HG02610 (cell line): ENCODE results near the gene TTC39A.

Experiments
- ATAC-seq: cut with Tn5 transposase; IDR thresholded peaks from one replicate; pipeline ENCODE4 v1.9.1; 2021; ENCODE audit warnings: mild to moderate bottlenecking, moderate library complexity; ENCODE audit not compliant: unreplicated experiment

TTC39A gene

GRCh38 chr1:51316113-51316845, 14.1 kb downstream of the TTC39A start:
- ATAC-seq, result no peak

DNA sequence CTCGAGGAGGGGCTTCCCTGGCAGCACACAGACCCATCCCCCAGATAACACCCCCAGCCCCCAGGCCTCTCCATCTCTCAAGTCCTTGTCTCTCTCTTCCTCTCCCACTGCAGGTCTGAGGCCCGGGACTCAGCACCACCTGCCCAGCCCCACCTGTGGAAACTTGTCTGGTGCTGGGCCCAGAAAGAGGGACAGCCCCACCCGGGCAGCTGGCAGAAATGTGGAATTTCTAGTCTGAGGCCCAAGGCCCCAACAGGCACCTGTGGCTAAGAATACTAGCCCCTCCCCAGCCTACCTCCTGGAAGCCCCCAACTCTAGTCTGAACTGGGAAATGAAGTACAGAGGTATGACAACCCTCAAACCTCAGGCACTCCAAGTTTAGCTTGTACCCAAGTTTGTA, 15.4 kb downstream of the TTC39A start:
- no peak for ATAC-seq

DNA sequence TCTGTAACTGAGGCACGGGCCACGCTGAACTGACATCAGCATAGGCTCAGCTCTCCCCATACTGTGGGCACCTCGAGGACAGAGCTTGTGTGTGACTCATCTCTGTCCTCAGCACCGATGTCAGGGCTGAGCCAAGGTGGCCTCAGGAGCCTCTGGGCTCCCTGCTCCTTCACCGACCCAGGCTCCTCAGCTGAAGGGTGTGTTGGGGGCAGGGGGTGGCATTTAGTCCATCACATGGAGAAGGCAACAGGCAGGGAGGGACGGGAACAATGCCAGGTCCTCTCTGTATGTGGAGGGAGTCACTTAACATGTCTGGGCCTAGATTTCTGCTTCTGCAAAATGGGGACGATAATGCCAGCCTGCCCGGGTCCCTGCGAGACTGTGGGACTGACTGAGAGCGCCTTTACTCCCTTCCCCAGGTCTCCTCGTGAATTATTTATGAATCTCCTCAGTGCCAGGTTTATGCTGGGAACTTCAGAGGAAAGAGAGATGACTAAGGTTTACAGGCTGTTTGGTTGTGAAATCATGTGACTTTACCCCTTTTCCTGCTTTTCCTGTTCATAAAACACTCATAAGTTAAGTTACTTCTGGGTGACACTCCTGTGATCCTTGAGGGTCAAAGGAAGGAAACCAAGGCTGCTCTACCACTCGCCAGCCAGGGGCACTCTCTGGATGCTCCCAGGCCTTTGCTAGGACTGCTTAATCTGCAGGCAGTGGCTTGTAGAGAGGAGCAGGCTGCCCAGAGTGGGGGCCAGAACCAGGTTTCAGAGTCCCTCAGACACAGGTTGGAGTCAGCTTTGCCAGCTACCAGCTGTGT, 16.2 kb downstream of the TTC39A start:
- no peak for ATAC-seq

- no peak for ATAC-seq
These were observed 17.0 kb downstream of the TTC39A start for GRCh38 chr1:51313268-51313852.

DNA sequence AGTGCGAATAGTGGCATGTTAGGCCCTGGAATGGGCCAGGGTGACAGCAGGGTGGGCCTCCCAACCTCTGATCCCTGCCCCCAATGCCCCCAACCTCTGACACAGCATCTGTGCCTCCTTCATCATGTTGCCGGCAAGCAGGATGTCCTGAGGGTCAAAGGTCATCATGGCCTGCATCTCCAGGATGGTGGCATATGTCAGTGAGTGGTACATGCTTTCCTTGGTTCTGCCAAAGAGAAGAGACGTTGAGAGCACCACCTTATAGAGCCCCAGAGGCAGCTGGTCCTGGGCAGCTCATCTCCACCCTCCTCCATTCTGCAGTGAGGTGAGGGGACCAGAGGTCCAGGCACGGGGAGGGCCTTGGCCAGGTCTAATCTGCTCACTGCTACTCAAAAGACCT, 17.6 kb downstream of the TTC39A start:
- ATAC-seq, result no peak

- no peak for ATAC-seq
These were observed 18.5 kb downstream of the TTC39A start for GRCh38 chr1:51311826-51312225.

- no peak for ATAC-seq
These were observed 19.3 kb downstream of the TTC39A start for GRCh38 chr1:51310871-51311613.

GRCh38 chr1:51309291-51309690, 21.1 kb downstream of the TTC39A start:
- ATAC-seq, result no peak

GRCh38 chr1:51308636-51309035, 21.7 kb downstream of the TTC39A start:
- no peak for ATAC-seq

- no peak for ATAC-seq
These were observed 23.4 kb downstream of the TTC39A start for GRCh38 chr1:51306950-51307349.

GRCh38 chr1:51305371-51305823, 25.0 kb downstream of the TTC39A start:
- no peak for ATAC-seq

DNA sequence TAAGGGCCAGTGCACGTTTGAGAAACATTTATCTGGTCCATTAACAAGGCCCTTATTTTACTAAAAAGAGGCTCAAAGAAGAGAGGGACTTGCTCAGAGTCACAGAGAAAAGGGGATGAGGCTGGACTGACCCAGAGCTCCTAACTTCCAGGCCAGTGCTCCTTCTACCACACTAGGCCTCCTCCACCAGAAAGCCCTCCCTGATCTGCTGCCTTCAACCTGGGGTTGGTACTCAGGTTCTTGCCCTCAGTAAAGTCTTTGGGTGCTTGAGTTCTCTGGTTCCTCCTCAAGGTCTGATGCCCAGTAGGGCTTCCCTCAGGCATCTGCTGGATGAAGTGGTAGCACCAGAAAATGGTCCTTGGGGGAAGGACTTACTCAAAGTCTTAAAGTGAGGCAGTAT, 26.0 kb downstream of the TTC39A start:
- ATAC-seq, result no peak

- ATAC-seq, result peak; percentile 48
These were observed 26.6 kb downstream of the TTC39A start for GRCh38 chr1:51303751-51304251.

- no peak for ATAC-seq
These were observed 27.0 kb downstream of the TTC39A start for GRCh38 chr1:51303315-51303714.

DNA sequence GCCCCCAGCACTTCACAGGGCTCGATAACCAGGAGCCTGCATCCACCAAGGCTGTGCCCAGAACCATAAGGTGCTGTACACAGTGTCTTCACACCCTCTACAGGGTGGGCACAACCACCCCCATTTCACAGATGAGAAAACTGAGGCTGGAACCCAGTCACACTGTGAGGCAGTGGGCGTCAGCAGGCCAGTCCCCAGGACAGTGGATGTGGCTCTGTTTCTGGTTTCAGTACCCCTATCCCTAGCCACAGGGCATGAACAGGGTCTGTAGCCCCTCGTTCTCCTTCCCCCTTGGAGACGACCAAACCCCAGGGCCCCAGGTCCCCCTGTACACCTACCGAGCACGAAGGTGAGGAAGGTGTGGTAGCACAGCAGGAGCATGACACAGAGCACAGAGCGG, 27.6 kb downstream of the TTC39A start:
- no peak for ATAC-seq

DNA sequence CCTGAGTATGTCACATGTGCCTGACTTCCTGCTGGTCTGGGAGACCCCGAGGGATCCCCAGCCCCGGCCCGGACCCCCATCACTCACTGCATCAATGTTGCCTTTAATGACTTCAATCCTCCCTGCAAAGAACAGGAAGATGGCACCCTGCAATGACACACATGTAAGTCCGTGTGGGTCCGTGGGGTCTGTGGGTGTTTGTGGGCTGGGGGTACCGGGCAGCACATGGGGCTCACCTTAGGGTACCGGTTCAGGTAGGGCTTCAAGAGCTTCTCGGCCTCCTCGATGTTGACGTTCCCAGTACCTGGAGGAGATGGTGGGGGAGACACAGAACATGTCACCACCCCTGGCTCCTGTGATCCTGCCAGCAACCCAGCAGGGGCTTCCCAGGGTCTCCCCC, 28.1 kb downstream of the TTC39A start:
- ATAC-seq, result no peak

DNA sequence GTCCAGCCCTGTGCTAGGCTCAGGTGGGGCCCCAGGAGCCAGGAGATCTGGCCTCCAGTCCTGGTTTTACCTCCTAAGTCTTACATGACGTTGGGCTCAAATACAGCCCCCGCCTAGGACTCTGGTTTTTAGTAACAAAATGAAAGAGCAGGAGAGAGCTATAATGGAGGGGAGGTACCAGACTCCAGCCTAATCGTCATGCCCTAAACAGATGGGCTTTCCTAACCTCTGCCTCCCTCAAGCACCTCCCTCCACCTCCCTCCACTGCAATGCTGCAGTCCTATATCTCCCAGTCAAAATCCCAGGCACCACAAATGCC, 28.6 kb downstream of the TTC39A start:
- peak; percentile 28 for ATAC-seq

DNA sequence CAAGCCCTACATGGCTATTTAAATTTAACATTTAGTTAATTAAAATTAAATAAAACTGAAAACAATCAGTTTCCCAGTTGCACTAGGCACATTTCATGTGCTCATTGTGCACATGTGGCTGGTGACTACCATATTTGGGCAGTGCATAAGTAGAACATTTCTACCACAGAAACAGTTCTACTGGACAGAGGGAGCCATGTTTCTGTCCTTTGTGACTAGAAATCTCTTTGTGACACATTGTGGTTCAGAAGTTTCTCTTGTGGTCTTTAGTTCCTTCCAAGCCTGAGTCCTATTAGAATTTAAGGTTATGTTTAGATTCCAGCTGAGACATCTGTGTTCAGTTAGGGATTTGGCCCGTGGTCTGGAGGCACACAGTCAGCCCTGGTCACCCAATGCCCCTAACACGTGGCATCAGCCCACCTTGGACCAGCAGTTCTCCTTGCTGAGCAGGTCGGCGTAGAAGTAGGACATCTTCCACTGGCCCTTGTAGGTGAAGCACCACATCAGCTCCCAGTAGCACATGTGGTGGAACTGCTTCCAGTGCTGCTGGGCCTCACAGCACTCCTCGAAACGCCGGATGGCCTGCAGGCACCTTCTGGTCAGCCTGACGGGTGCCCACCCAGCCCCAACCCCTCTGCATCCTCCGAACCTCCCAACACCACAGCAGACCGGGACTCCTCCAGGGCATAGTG, 29.1 kb downstream of the TTC39A start:
- peak; percentile 38 for ATAC-seq

DNA sequence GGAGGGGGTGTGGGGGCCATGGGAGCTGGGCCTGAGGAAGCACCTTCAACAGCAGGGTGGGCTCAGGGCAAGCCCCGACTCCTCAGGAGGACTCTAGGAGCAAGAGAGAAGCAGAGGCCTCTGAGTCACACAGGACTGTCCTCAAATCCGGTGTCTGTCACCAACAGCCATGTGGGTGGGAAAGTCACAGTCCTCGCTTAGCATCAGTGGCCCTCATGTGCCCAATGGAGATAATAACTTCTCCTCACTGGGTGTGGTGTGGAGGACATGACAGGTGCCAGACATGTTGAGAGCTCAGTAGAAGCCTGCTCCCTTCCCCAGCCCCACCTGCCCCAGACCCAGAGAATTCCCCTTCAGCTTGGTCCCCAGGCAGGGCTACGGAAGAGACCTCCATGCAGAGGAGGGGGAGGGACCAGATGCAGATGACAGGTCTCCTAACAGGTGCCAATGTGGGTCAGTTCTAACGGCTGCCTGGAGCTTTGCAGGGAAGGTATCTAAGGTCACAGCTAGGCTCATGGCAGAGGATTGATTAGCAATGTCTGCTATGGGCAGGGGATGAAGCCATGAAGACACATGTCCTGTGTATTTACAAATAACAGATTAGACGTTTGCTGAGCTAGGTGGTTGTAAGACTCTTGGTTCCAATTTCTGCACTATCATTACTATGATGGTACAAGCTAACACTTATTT, 30.2 kb downstream of the TTC39A start:
- no peak for ATAC-seq
